GM12891 (cell line): Measurements from ENCODE around the gene FNIP1.

Experiments used
- DNase-seq: peaks from one replicate; pipeline ENCODE4 v3.0.0; 2011; ENCODE audit warnings: low spot score; ENCODE audit not compliant: insufficient read length
- FAIRE-seq: peaks from 2 replicates; lab custom pipeline; 2011; peaks lifted over from hg19 to GRCh38; lab: Jason Lieb, UNC
- PAX5 ChIP-seq: IDR thresholded peaks from 2 replicates; pipeline ENCODE4 v1.6.1; 2011; ENCODE audit warnings: low read length, moderate library complexity, mild to moderate bottlenecking; ENCODE audit not compliant: insufficient read depth, severe bottlenecking
- POLR2A ChIP-seq: IDR thresholded peaks from 2 replicates; pipeline ENCODE4 v1.6.1; 2011; ENCODE audit warnings: low read depth, low read length, control low read depth
- POLR2AphosphoS5 ChIP-seq: IDR thresholded peaks from 2 replicates; pipeline ENCODE4 v1.6.1; 2011; ENCODE audit warnings: low read depth, low read length, control low read depth
- POU2F2 ChIP-seq: IDR thresholded peaks from 2 replicates; pipeline ENCODE4 v1.6.1; 2011; ENCODE audit warnings: low read depth, mild to moderate bottlenecking, control low read depth, low read length, moderate library complexity
- SPI1 ChIP-seq: IDR thresholded peaks from 2 replicates; pipeline ENCODE4 v1.6.1; 2011; ENCODE audit warnings: low read depth, low read length, control low read depth
- TAF1 ChIP-seq: IDR thresholded peaks from 2 replicates; pipeline ENCODE4 v1.6.1; 2011; ENCODE audit warnings: low read depth, low read length, control low read depth

FNIP1 gene

DNA sequence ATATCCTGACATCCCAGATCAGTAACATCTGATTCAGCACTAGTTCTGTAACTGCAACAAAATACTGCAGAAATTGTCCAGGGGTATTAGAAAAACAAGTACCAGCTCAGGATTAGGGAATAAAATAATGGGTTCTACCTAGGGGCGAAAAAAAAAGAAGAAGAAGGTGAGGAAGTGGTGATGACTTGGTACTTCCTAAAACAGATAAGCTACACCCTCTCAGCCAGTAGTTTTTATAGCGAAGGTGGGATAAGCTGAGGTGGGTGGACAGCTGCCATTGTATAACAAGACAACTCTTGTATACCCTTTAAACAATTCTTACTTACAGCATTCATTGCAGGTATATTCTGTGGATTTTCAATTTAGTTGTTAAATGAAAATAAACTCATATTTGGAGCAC lies 180.9 kb downstream of the FNIP1 start:
- TF ChIP-seq PAX5: no peak
- FAIRE-seq: no peak

DNA sequence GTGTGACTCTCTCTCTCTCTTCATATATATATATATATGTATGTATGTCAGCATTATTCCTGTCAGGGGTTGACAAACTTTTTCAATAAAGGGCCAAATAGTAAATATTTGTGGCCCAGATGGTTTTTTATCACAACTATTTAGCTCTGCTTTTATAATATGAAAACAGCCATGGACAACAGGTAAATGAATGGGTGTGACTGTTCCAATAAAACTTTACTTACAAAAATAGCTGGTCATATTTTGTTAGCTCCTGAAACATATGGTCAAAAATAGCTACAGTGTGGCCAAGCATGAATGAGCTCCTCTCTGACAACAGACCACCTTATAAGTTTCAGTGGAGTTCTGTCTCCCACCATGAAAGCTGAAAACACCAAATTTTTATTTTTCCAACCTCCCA lies 183.4 kb downstream of the FNIP1 start:
- DNase-seq (no peak), FAIRE-seq (no peak)
- TF ChIP-seq TAF1 (no peak), POLR2AphosphoS5 (no peak), POU2F2 (no peak), PAX5 (no peak), SPI1 (no peak), POLR2A (no peak)

More for the DNA sequence above, 180.9 kb downstream of the FNIP1 start:
- DNase-seq: no peak

DNA sequence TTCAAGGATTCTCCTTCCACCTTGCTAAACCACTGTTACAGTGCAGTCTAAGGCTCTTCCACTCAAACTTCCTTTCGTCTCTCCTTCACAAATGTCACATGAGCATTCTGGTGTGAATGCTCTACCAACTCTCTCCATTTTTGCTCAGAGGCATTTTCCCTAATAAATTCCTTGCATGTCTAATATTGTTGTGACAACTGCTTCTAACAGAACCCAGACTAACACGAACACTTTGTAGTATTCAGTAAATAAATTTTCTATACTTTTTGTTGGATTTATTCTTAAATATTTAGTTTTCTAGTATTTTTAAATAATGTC lies 185.8 kb downstream of the FNIP1 start:
- DNase-seq (no peak), FAIRE-seq (no peak)

DNA sequence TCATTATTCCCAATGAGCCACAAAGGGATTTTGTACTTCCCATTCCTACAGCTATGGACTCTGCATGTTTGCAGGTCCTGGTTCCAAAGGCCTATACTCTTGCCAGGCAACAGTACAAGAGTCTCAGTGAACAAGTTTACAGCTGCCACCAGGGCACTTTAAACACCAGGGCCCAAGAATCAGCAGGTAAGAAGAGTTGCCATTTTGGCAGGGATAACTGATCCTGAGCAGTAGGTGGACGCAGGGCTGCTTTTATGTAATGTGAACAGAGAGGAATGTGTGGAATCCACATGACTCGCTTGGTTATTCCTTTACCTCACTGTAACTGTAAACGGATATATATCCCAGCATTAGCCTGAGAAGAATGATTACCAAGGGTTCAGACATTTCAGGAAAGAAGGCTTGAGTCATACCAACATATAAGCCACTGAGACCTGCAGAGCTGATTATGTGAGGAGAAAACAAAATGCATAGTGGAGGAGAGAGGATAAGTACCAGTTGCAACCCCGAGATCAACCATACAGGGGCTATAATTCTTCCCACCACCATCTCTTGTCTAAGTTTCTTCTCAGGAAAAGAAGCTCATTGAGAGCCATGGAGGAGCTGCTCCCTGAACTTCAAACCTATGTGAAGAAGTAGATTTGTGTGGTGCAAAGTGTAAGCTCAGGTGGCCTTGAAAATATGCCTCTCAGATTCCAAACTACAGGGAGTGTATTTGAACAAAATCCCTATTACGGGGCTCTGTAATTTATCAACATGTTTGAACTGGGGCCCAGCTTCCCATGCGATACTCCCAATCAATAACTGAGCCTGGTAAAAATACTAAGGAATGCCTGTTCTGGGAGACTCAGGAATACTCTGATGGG lies 186.4 kb downstream of the FNIP1 start:
- DNase-seq (no peak), FAIRE-seq (no peak)
- TF ChIP-seq POLR2A: no peak
- no peak for TF ChIP-seq TAF1
- TF ChIP-seq POU2F2: no peak
- TF ChIP-seq SPI1: no peak
- TF ChIP-seq PAX5: no peak
- no peak for TF ChIP-seq POLR2AphosphoS5

More for the DNA sequence above, 185.8 kb downstream of the FNIP1 start:
- TF ChIP-seq POLR2AphosphoS5 (no peak), PAX5 (no peak), POLR2A (no peak), SPI1 (no peak), TAF1 (no peak), POU2F2 (no peak)

DNA sequence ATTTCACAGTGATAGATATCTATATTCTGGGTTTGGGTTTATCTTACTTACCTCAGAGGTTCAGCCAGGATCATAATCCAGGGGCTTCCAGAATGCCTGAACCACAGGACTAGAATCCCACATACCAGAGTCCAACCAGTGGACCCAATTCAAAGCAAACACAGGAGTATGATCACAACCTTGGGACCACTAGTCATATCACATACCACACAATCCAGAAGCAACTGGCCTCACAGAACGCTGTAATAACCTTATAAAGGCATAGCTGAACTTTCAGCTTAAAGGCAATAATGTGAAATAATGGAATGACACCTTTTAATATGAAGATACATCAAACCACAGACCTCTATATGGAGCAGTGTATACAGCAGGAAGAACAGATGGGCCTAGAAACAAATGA lies 187.0 kb downstream of the FNIP1 start:
- no peak for DNase-seq
- no peak for TF ChIP-seq SPI1
- no peak for TF ChIP-seq PAX5
- TF ChIP-seq POLR2AphosphoS5: no peak

DNA sequence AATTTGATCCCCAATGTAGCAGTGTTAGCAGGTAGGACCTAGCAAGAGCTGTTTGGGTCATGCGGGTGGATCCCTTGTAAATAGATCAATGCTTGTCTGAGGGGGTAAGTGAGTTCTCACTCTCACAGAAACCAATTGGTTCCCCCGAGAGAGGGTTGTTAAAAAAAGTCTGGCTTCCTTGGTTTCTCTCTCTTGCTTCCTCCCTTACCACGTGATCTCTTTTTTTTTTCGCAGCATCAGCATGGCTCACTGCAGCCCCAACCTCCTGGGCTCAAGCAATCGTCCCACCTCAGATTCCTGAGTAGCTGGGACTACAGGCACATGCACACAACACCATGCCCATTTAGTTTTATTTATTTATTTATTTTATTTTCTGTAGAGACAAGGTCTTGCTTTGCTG lies 188.2 kb downstream of the FNIP1 start:
- DNase-seq (no peak), FAIRE-seq (no peak)
- TF ChIP-seq POLR2AphosphoS5 (no peak), PAX5 (no peak), POU2F2 (no peak), TAF1 (no peak), SPI1 (no peak), POLR2A (no peak)

More for the DNA sequence above, 187.0 kb downstream of the FNIP1 start:
- no peak for FAIRE-seq

DNA sequence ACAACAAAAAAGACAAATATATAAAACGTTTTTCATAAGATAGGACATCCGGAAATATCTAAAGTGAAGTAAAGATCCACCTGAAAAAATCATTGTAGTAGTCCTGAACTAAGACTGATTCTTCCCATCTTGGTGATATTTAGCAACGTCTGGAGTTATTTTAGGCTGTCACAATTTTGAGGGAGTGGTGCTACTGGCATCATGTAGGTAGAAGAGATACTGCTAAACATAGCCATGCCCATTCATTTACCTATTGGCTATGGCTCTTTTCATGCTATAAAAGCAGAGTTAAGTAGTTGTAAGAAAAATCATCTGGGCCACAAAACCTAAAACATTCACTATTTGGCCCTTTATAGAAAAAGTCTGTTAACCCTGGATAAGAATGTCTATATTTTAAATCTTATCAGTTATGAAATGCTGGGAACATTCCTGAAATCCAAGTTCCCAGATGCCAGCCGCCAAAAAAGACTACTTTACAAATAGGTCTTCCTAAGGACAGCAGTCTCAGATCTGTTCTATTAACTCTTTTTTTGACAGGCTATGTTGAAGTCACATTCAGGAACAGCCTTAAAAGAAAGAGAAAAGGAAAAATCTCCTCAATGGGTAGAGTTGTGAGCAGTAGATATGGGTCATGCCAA lies 188.8 kb downstream of the FNIP1 start:
- peak; percentile 23 for FAIRE-seq
- DNase-seq: no peak
- no peak for TF ChIP-seq POLR2AphosphoS5
- no peak for TF ChIP-seq SPI1
- no peak for TF ChIP-seq PAX5
- TF ChIP-seq POLR2A: no peak
- TF ChIP-seq POU2F2: no peak
- no peak for TF ChIP-seq TAF1

DNA sequence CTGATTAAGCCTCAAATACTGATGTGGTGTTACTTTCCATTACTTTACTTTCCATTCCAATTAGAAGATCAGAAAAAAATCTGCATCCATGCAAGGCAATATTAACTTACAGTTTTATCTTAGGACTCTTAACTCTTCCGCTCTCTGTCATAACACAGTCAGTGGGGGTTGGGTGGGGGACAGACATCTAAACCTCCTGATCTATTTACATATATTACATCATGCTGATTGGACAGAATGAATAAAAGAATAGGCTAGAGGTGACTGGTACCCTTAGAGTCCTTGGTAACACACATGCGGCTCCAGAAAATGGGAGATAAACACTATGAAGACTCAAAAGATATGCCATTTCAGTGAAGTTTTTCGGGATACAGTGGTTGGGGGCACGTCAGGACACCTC lies 189.4 kb downstream of the FNIP1 start:
- FAIRE-seq (no peak), DNase-seq (no peak)
- TF ChIP-seq TAF1 (no peak), POLR2AphosphoS5 (no peak), PAX5 (no peak), SPI1 (no peak), POU2F2 (no peak), POLR2A (no peak)

DNA sequence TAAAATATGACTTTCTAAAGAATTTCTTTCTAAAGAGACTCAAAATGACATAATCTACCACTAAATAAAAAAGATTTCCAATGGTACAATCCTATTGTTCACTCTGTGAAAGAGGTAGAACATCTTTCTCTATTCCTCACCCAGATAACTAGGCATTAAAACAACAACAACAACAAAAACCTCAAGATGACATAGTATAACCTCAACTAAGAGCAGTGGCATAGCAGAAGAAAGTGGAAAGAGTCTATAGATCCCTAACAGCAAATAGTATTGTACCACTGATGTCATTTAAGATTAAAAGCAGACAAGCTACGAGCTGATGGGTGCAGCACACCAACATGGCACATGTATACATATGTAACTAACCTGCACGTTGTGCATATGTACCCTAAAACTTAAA lies 191.7 kb downstream of the FNIP1 start:
- TF ChIP-seq SPI1 (no peak), POLR2AphosphoS5 (no peak), PAX5 (no peak), TAF1 (no peak), POU2F2 (no peak), POLR2A (no peak)
- FAIRE-seq (no peak), DNase-seq (no peak)

DNA sequence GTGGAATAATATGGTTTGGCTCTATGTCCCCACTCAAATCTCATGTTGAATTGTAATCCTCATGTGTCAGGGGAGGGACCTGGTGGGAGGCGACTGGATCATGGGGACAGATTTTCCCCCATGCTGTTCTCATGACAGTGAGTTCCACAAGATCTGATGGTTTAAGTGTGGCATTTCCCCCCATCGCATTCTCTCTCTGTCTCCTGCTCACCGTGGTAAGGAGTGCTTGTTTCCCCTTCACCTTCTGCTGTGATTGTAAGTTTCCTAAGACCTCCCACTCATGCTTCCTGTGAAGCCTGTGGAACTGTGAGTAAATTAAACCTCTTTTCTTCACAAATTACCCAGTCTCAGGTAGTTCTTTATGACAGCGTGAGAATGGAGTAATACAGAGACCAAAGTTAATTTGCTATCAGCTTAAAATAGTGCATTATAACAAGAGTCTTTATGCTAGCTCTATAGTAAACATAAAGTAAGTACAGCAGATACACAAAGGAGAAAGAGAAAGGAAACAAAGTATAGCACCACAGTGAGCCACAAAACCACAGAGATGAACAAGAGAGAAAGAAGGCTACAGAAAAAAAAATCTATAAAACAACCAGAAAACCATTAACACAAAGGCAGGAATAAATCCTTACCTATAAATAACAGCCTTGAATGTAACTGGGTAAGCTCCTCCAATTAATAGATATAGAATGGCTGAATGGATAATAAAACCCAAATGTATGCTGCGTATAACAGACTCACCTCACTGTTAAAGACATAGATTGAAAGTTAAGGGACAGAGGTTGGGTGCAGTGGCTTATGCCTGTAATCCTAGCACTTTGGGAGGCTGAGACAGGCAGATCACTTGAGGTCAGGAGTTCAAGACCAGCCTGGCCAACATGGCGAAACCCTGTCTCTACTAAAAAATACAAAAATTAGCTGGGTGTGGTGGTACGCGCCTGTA lies 201.5 kb downstream of the FNIP1 start:
- TF ChIP-seq POLR2AphosphoS5: no peak
- TF ChIP-seq SPI1: no peak
- TF ChIP-seq PAX5: no peak
- TF ChIP-seq POU2F2: no peak
- TF ChIP-seq POLR2A: no peak
- FAIRE-seq: peak; percentile 76
- peak; percentile 9 for DNase-seq
